LNCAP (cell line): Measurements from ENCODE around the gene ZC3H6.

Experiments used
- TF ChIP-seq, protein P1 (sequence below): fragments of 450-650 bp; IDR thresholded peaks from 2 replicates; pipeline ENCODE4 v1.5.1; 2017; ENCODE audit warnings: mild to moderate bottlenecking

Gene ZC3H6

GRCh38 chr2:112342067-112342550, 66.7 kb downstream of the ZC3H6 start:
- TF ChIP-seq, protein P1, sequence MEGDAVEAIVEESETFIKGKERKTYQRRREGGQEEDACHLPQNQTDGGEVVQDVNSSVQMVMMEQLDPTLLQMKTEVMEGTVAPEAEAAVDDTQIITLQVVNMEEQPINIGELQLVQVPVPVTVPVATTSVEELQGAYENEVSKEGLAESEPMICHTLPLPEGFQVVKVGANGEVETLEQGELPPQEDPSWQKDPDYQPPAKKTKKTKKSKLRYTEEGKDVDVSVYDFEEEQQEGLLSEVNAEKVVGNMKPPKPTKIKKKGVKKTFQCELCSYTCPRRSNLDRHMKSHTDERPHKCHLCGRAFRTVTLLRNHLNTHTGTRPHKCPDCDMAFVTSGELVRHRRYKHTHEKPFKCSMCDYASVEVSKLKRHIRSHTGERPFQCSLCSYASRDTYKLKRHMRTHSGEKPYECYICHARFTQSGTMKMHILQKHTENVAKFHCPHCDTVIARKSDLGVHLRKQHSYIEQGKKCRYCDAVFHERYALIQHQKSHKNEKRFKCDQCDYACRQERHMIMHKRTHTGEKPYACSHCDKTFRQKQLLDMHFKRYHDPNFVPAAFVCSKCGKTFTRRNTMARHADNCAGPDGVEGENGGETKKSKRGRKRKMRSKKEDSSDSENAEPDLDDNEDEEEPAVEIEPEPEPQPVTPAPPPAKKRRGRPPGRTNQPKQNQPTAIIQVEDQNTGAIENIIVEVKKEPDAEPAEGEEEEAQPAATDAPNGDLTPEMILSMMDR, result no peak

DNA sequence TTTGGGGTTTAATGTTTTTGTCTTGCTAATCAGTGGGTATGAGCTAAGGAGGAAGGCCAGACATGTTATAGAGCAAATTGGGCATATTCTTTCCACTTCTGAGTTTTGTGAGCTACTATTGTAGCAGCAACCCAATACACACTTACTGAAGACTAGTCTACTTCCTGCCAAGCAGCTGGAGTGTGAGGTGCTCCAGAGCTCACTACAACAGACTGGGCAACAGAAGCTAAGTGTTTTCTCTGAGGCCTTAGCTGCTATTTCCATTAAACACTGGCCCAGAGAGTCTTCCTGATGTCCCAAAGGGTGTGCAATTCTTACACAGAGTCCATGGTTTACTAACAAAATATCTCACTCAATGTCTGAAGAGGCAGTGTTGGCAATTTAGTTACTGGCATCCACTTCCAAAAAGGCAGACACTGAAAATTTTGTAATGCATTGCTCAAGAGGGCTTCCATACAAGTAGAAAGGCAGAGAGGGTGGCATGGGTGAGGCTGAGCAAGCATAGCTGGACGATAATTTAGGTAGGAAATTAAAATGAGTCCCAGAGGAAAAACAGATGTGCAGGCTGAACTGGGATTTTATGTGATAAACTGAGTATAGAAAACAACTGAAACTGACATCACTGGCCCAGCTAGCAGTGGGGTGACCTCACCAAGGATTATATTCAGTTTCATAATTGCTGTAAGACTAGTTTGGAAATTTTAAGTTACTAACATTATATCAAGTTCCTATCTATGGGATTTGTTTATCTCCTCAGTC, 68.6 kb downstream of the ZC3H6 start:
- TF ChIP-seq, protein P1, result no peak

DNA sequence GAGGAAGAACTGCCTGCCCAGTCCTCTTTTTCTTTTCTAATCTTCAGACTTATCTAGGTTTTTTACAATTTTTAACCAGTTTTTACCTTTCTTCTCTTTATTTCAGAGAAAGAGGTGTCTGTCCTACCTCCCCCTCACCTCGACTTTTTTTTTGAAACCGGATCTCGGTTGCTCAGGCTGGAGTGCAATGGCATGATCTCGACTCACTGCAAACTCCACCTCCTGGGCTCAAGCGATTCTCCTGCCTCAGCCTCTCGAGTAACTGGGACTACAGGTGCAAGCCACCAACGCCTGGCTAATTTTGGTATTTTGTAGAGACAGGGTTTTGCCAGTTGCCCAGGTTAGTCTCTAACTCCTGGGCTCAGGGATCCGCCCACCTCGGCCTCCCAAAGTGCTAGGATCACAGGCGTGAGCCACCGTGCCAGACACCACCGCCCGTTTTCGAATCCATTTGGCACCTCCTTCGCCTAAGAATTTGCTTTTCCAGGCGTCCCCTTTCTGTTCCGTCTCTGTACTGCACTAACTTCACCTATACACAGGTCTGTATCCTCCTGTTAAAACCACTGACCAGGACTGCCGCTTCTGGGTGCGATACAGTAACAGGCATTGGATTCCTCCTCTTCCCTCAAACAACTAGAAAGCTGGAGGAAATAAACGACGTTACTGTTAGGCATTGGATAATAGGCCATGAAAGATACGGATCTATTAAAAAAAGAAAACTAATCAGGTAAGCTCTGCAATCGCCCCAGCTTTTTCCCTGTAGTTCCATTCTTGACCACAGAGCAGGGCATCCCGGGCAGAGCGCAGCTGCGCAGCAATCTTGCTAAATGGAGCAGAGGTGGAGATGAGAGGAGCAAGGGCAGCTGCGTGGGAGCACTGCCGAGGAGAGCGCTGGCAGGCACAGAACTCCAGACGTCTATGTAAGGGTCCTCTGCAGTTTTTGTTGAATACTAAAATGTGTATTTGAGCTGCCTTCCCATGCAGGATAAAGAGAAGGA, 69.9 kb downstream of the ZC3H6 start:
- TF ChIP-seq, protein P1, result no peak
